DOHH2 (cell line): ENCODE data around the gene TWIST1.

Experiments
- H3F3A ChIP-seq: fragments of 200-600 bp; sonication (generic), shearing (Covaris generic); 2 replicates; pipeline ENCODE4 v1.6.0; 2016; ENCODE audit warnings: antibody characterized with exemption, mild to moderate bottlenecking; ENCODE audit not compliant: control insufficient read depth, insufficient read depth
- H3K27ac ChIP-seq: fragments of 200-600 bp; sonication (generic); 2 replicates; pipeline ENCODE4 v1.5.1; 2014; ENCODE audit warnings: low read depth, mild to moderate bottlenecking, low read length, moderate library complexity
- H3K27me3 ChIP-seq: fragments of 200-600 bp; sonication (generic); 2 replicates; pipeline ENCODE4 v1.6.1; 2014; ENCODE audit warnings: mild to moderate bottlenecking, low read length, mixed read lengths; ENCODE audit not compliant: control insufficient read depth
- H3K36me3 ChIP-seq: fragments of 200-600 bp; sonication (generic); 2 replicates; pipeline ENCODE4 v1.6.1; 2014; ENCODE audit warnings: mild to moderate bottlenecking, low read length, moderate library complexity, mixed read lengths; ENCODE audit not compliant: control insufficient read depth
- H3K4me1 ChIP-seq: fragments of 200-600 bp; sonication (generic); 2 replicates; pipeline ENCODE4 v1.6.1; 2014; ENCODE audit warnings: mild to moderate bottlenecking, low read length, mixed read lengths; ENCODE audit not compliant: control insufficient read depth
- H3K4me2 ChIP-seq: fragments of 200-600 bp; sonication (generic); 2 replicates; pipeline ENCODE4 v1.6.0; 2014; ENCODE audit warnings: mild to moderate bottlenecking, low read length, moderate library complexity
- H3K4me3 ChIP-seq: fragments of 200-600 bp; sonication (generic); 2 replicates; pipeline ENCODE4 v1.5.1; 2014; ENCODE audit warnings: mild to moderate bottlenecking, low read length, mixed read lengths
- H3K79me2 ChIP-seq: fragments of 200-600 bp; sonication (generic); 2 replicates; pipeline ENCODE4 v1.6.1; 2014; ENCODE audit warnings: mild to moderate bottlenecking, low read length, mixed read lengths; ENCODE audit not compliant: control insufficient read depth
- H3K9me2 ChIP-seq: fragments of 200-600 bp; sonication (generic); replicated peaks from 2 replicates; pipeline ENCODE4 v1.6.1; 2014; ENCODE audit warnings: mild to moderate bottlenecking, low read length, mixed read lengths; ENCODE audit not compliant: control insufficient read depth
- H3K9me3 ChIP-seq: fragments of 200-600 bp; sonication (generic); 2 replicates; pipeline ENCODE4 v1.6.1; 2014; ENCODE audit warnings: antibody characterized with exemption, low read length, mixed read lengths; ENCODE audit not compliant: control insufficient read depth, insufficient read depth
- H4K20me1 ChIP-seq: fragments of 200-600 bp; sonication (generic); 2 replicates; pipeline ENCODE4 v1.6.0; 2014; ENCODE audit warnings: low read depth, mild to moderate bottlenecking, antibody characterized with exemption, low read length, moderate library complexity; ENCODE audit not compliant: control insufficient read depth, insufficient read depth
- CTCF ChIP-seq: fragments of 200-600 bp; sonication (generic); IDR thresholded peaks from one replicate; pipeline ENCODE4 v1.5.1; 2014; ENCODE audit warnings: antibody characterized with exemption, mild to moderate bottlenecking, low read depth, low read length; ENCODE audit not compliant: poor library complexity, severe bottlenecking
- EZH2phosphoT487 ChIP-seq: fragments of 200-600 bp; sonication (generic); IDR thresholded peaks from 2 replicates; pipeline ENCODE4 v1.6.1; 2017; ENCODE audit warnings: borderline replicate concordance, mild to moderate bottlenecking, antibody characterized with exemption, low read length, moderate library complexity, mixed read lengths

Gene TWIST1

GRCh38 chr7:19109000-19109946 is 8.2 kb downstream of the TWIST1 start:
- no peaks in the 10 kb centered on the region for H3K79me2 ChIP-seq
- peaks cover 37% of the 10 kb centered on the region for H3K27me3 ChIP-seq
- no peaks in the 10 kb centered on the region for H3K4me1 ChIP-seq

GRCh38 chr7:19107356-19108146 is 9.9 kb downstream of the TWIST1 start:
- no peak overlapping the region for H3K27ac ChIP-seq
- no peaks in the 10 kb centered on the region for H4K20me1 ChIP-seq

More at GRCh38 chr7:19109000-19109946, 8.2 kb downstream of the TWIST1 start:
- Histone ChIP-seq H4K20me1 (no peaks in the 10 kb centered on the region), H3K9me2 (no peaks in the 10 kb centered on the region), H3F3A (no peaks in the 10 kb centered on the region), H3K36me3 (no peaks in the 10 kb centered on the region), H3K4me2 (no peak overlapping the region), H3K9me3 (no peaks in the 10 kb centered on the region), H3K27ac (no peak overlapping the region), H3K4me3 (no peak overlapping the region)
- TF ChIP-seq EZH2phosphoT487, result no peak
- TF ChIP-seq CTCF, result no peak

GRCh38 chr7:19107081-19107355 is 10.4 kb downstream of the TWIST1 start:
- no peaks in the 10 kb centered on the region for H3K9me2 ChIP-seq
- H3K27me3 ChIP-seq, result peaks cover 27% of the 10 kb centered on the region
- H4K20me1 ChIP-seq, result no peaks in the 10 kb centered on the region
- no peaks in the 10 kb centered on the region for H3K4me1 ChIP-seq
- no peak overlapping the region for H3K4me3 ChIP-seq
- H3K4me2 ChIP-seq, result no peak overlapping the region
- no peaks in the 10 kb centered on the region for H3F3A ChIP-seq
- TF ChIP-seq CTCF (no peak), EZH2phosphoT487 (no peak)
- H3K27ac ChIP-seq, result no peak overlapping the region
- H3K9me3 ChIP-seq, result no peaks in the 10 kb centered on the region
- no peaks in the 10 kb centered on the region for H3K79me2 ChIP-seq
- no peaks in the 10 kb centered on the region for H3K36me3 ChIP-seq

More at GRCh38 chr7:19107356-19108146, 9.9 kb downstream of the TWIST1 start:
- H3K27me3 ChIP-seq, result peaks cover 32% of the 10 kb centered on the region
- H3K4me2 ChIP-seq, result no peak overlapping the region
- no peak overlapping the region for H3K4me3 ChIP-seq
- no peaks in the 10 kb centered on the region for H3K36me3 ChIP-seq
- no peaks in the 10 kb centered on the region for H3F3A ChIP-seq
- H3K4me1 ChIP-seq, result no peaks in the 10 kb centered on the region
- no peaks in the 10 kb centered on the region for H3K79me2 ChIP-seq
- H3K9me3 ChIP-seq, result no peaks in the 10 kb centered on the region
- no peaks in the 10 kb centered on the region for H3K9me2 ChIP-seq
- no peak for TF ChIP-seq CTCF
